SU-DHL-6 (cell line): ENCODE data around the gene ARHGAP44.

Source experiments
- H2AFZ ChIP-seq: fragments of 200-600 bp; sonication (generic); 2 replicates; pipeline ENCODE4 v1.6.1; 2014; ENCODE audit warnings: low read depth, mild to moderate bottlenecking, moderate library complexity, mixed read lengths, antibody characterized with exemption, low read length; ENCODE audit not compliant: severe bottlenecking
- H3F3A ChIP-seq: fragments of 200-600 bp; shearing (Covaris generic); 2 replicates; pipeline ENCODE4 v1.6.0; 2016; ENCODE audit warnings: antibody characterized with exemption, mild to moderate bottlenecking; ENCODE audit not compliant: insufficient read depth
- H3K27ac ChIP-seq: fragments of 200-600 bp; sonication (generic); 2 replicates; pipeline ENCODE4 v1.5.1; 2016; ENCODE audit warnings: low read depth, mild to moderate bottlenecking, low read length, moderate library complexity, mixed read lengths
- H3K27me3 ChIP-seq: fragments of 200-600 bp; sonication (generic), shearing (Covaris generic); 2 replicates; pipeline ENCODE4 v1.6.0; 2014; ENCODE audit warnings: mild to moderate bottlenecking, low read length
- H3K36me3 ChIP-seq: fragments of 200-600 bp; sonication (generic); 2 replicates; pipeline ENCODE4 v1.6.1; 2014; ENCODE audit warnings: mild to moderate bottlenecking, low read length, mixed read lengths
- H3K4me2 ChIP-seq: fragments of 300-600, 200-600 bp; shearing (Covaris generic), sonication (generic); 2 replicates; pipeline ENCODE4 v1.6.0; 2014; ENCODE audit warnings: low read length, low read depth, mild to moderate bottlenecking; ENCODE audit not compliant: poor library complexity, severe bottlenecking
- H3K4me3 ChIP-seq: fragments of 200-600 bp; sonication (generic); 2 replicates; pipeline ENCODE4 v1.5.1; 2014; ENCODE audit warnings: antibody characterized with exemption, low read length, mild to moderate bottlenecking, mixed read lengths; ENCODE audit not compliant: insufficient read depth, poor library complexity, severe bottlenecking
- H3K79me2 ChIP-seq: fragments of 200-600 bp; sonication (generic); 2 replicates; pipeline ENCODE4 v1.6.1; 2014; ENCODE audit warnings: mild to moderate bottlenecking, low read length, moderate library complexity; ENCODE audit not compliant: insufficient read depth
- H3K9ac ChIP-seq: fragments of 200-600 bp; sonication (generic); 2 replicates; pipeline ENCODE4 v1.7.0; 2014; ENCODE audit warnings: mild to moderate bottlenecking, low read length
- H3K9me2 ChIP-seq: fragments of 200-600 bp; sonication (generic); replicated peaks from 2 replicates; pipeline ENCODE4 v1.6.1; 2014; ENCODE audit warnings: low read length; ENCODE audit not compliant: insufficient read depth
- H3K9me3 ChIP-seq: fragments of 200-600 bp; sonication (generic); 2 replicates; pipeline ENCODE4 v1.6.1; 2014; ENCODE audit warnings: low read length, mixed read lengths; ENCODE audit not compliant: insufficient read depth
- H4K20me1 ChIP-seq: fragments of 200-600 bp; sonication (generic); 2 replicates; pipeline ENCODE4 v1.6.1; 2014; ENCODE audit warnings: low read depth, mild to moderate bottlenecking, antibody characterized with exemption, low read length, moderate library complexity, mixed read lengths
- EZH2phosphoT487 ChIP-seq: fragments of 200-600 bp; sonication (generic), shearing (Covaris generic); conservative IDR thresholded peaks from 2 replicates; pipeline ENCODE4 v1.6.1; 2018; ENCODE audit warnings: mild to moderate bottlenecking, antibody characterized with exemption, low read length, moderate library complexity, mixed read lengths
- TF ChIP-seq, protein P1 (sequence below): fragments of 200-600 bp; sonication (generic); IDR thresholded peaks from one replicate; pipeline ENCODE4 v1.5.1; 2017; ENCODE audit warnings: antibody characterized with exemption, mild to moderate bottlenecking, low read length, moderate library complexity; ENCODE audit not compliant: insufficient read depth, poor library complexity, severe bottlenecking

Gene ARHGAP44

DNA sequence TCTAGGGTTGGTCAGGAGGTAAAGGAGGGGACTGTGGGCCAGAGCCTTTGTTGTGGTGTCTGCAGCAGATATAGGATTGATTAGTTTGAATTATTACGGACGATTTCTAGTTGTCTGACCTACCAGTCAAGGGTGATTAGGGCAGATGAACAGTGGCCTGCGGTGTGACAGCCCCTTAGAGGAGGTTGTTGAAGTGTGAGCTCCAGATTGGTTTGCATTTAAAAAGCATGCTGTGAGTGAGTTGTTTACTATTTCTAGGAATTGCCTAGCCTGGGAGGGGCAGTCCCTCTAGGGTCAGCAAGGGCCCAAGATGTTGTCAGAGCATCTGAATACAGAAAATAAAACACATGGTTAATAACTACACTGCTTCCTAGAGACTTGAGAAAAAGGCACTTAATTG lies 108.8 kb downstream of the ARHGAP44 start:
- no peaks in the 10 kb centered on the region for H3K9me3 ChIP-seq
- H3K36me3 ChIP-seq, result no peaks in the 10 kb centered on the region
- no peaks in the 10 kb centered on the region for H3K9me2 ChIP-seq
- H3K4me3 ChIP-seq, result no peak overlapping the region
- no peaks in the 10 kb centered on the region for H3F3A ChIP-seq
- no peak overlapping the region for H3K4me2 ChIP-seq
- H3K9ac ChIP-seq, result no peak overlapping the region
- H2AFZ ChIP-seq, result no peak overlapping the region
- H4K20me1 ChIP-seq, result no peaks in the 10 kb centered on the region
- no peak overlapping the region for H3K27ac ChIP-seq
- no peaks in the 10 kb centered on the region for H3K27me3 ChIP-seq
- TF ChIP-seq, protein P1, sequence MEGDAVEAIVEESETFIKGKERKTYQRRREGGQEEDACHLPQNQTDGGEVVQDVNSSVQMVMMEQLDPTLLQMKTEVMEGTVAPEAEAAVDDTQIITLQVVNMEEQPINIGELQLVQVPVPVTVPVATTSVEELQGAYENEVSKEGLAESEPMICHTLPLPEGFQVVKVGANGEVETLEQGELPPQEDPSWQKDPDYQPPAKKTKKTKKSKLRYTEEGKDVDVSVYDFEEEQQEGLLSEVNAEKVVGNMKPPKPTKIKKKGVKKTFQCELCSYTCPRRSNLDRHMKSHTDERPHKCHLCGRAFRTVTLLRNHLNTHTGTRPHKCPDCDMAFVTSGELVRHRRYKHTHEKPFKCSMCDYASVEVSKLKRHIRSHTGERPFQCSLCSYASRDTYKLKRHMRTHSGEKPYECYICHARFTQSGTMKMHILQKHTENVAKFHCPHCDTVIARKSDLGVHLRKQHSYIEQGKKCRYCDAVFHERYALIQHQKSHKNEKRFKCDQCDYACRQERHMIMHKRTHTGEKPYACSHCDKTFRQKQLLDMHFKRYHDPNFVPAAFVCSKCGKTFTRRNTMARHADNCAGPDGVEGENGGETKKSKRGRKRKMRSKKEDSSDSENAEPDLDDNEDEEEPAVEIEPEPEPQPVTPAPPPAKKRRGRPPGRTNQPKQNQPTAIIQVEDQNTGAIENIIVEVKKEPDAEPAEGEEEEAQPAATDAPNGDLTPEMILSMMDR, result no peak
- no peak for TF ChIP-seq EZH2phosphoT487
- no peaks in the 10 kb centered on the region for H3K79me2 ChIP-seq

DNA sequence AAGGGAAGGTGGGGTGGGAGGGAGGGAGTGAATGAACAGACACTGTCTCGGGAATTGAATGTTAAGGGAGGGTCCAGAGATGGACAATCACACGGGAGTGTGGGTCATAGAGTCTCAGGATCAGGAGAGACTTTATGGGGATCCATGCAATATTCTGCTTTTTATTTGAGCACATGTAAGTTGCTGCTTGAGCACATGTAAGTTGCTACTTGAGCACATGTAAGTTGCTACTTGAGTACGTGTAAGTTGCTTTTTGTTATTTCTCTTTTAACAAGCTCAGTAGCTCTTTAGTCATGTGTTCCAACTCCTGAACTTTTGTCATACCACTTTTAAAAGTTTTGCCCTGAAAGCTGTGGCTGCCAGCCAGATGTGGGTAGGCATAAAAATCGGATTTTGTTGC lies 110.3 kb downstream of the ARHGAP44 start:
- no peak overlapping the region for H3K27ac ChIP-seq

GRCh38 chr17:12900474-12900873 lies 111.2 kb downstream of the ARHGAP44 start:
- H3F3A ChIP-seq, result no peaks in the 10 kb centered on the region

More for the DNA sequence above, 110.3 kb downstream of the ARHGAP44 start:
- H3K9ac ChIP-seq, result no peak overlapping the region
- no peaks in the 10 kb centered on the region for H4K20me1 ChIP-seq
- no peaks in the 10 kb centered on the region for H3K9me2 ChIP-seq
- H3K9me3 ChIP-seq, result no peaks in the 10 kb centered on the region
- TF ChIP-seq, protein P1, result no peak
- no peak for TF ChIP-seq EZH2phosphoT487
- no peaks in the 10 kb centered on the region for H3K36me3 ChIP-seq
- H3F3A ChIP-seq, result no peaks in the 10 kb centered on the region
- H3K4me2 ChIP-seq, result no peak overlapping the region
- H2AFZ ChIP-seq, result no peak overlapping the region
- no peak overlapping the region for H3K4me3 ChIP-seq
- H3K79me2 ChIP-seq, result no peaks in the 10 kb centered on the region
- H3K27me3 ChIP-seq, result no peaks in the 10 kb centered on the region

More at GRCh38 chr17:12900474-12900873, 111.2 kb downstream of the ARHGAP44 start:
- TF ChIP-seq, protein P1, result no peak
- no peak for TF ChIP-seq EZH2phosphoT487
- H3K27ac ChIP-seq, result no peak overlapping the region
- no peaks in the 10 kb centered on the region for H4K20me1 ChIP-seq
- no peak overlapping the region for H2AFZ ChIP-seq
- H3K36me3 ChIP-seq, result no peaks in the 10 kb centered on the region
- H3K9ac ChIP-seq, result no peak overlapping the region
- no peaks in the 10 kb centered on the region for H3K9me2 ChIP-seq
- no peak overlapping the region for H3K4me2 ChIP-seq
- H3K9me3 ChIP-seq, result no peaks in the 10 kb centered on the region
- no peaks in the 10 kb centered on the region for H3K79me2 ChIP-seq
- no peak overlapping the region for H3K4me3 ChIP-seq
- H3K27me3 ChIP-seq, result no peaks in the 10 kb centered on the region
